GM23338 (cell line): ENCODE results near the gene PDGFRA. TPM values are rescaled to one million over a fixed set of nuclear protein-coding genes. Genes with fewer than 3 reads are reported as not detected.

Experiments used
- ATAC-seq: fragments of 200-7000 bp; cut with Tn5 transposase; 3 replicates; pipeline ENCODE4 v1.9.1; 2020
- DNase-seq: peaks from one replicate; pipeline ENCODE4 v3.0.0-alpha.2; 2015; ENCODE audit warnings: low spot score
- H2AFZ ChIP-seq: fragments of 200-600 bp; sonication (generic); 2 replicates; pipeline ENCODE4 v1.8.0; 2016; ENCODE audit warnings: antibody characterized with exemption, mild to moderate bottlenecking, moderate library complexity
- H3F3A ChIP-seq: fragments of 200-600 bp; sonication (generic); replicated peaks from 2 replicates; pipeline ENCODE4 v1.8.0; 2017; ENCODE audit warnings: antibody characterized with exemption, mixed run types, low read depth
- H3K27ac ChIP-seq: fragments of 200-600 bp; sonication (generic); 2 replicates; pipeline ENCODE4 v1.6.1; 2016; ENCODE audit warnings: low read depth
- H3K27me3 ChIP-seq: fragments of 200-600 bp; sonication (generic); 2 replicates; pipeline ENCODE4 v1.8.0; 2016; ENCODE audit warnings: mild to moderate bottlenecking, mixed run types, moderate library complexity; ENCODE audit not compliant: insufficient read depth
- H3K36me3 ChIP-seq: fragments of 200-600 bp; sonication (generic); 2 replicates; pipeline ENCODE4 v1.8.0; 2016; ENCODE audit warnings: mild to moderate bottlenecking; ENCODE audit not compliant: insufficient read depth
- H3K4me1 ChIP-seq: fragments of 200-600 bp; sonication (generic); 2 replicates; pipeline ENCODE4 v1.8.0; 2016; ENCODE audit warnings: mild to moderate bottlenecking, moderate library complexity; ENCODE audit not compliant: insufficient read depth
- H3K4me2 ChIP-seq: fragments of 200-600 bp; sonication (generic); 2 replicates; pipeline ENCODE4 v1.7.1; 2017; ENCODE audit warnings: mixed run types
- H3K4me3 ChIP-seq: fragments of 200-600 bp; sonication (generic); 2 replicates; pipeline ENCODE4 v1.6.1; 2016; ENCODE audit warnings: mixed run types
- H3K79me2 ChIP-seq: fragments of 200-600 bp; sonication (generic); replicated peaks from 2 replicates; pipeline ENCODE4 v1.8.0; 2017; ENCODE audit warnings: mild to moderate bottlenecking; ENCODE audit not compliant: insufficient read depth
- H3K9me2 ChIP-seq: fragments of 200-600 bp; sonication (generic); 2 replicates; pipeline ENCODE4 v1.8.0; 2017; ENCODE audit not compliant: insufficient read depth
- H4K20me1 ChIP-seq: fragments of 200-600 bp; sonication (generic); replicated peaks from 2 replicates; pipeline ENCODE4 v1.8.0; 2017; ENCODE audit warnings: mild to moderate bottlenecking; ENCODE audit not compliant: insufficient read depth
- H3K27ac Mint-ChIP-seq: 2 replicates; pipeline ENCODE4 v1.8.0; 2020; ENCODE audit warnings: inconsistent platforms, mild to moderate bottlenecking, moderate library complexity, mixed read lengths
- H3K27me3 Mint-ChIP-seq: 3 replicates; pipeline ENCODE4 v1.8.0; 2022; ENCODE audit warnings: low read depth, mild to moderate bottlenecking, moderate library complexity, mixed read lengths, inconsistent platforms; ENCODE audit not compliant: insufficient read depth, poor library complexity
- H3K36me3 Mint-ChIP-seq: 3 replicates; pipeline ENCODE4 v1.8.0; 2021; ENCODE audit warnings: low read depth, mild to moderate bottlenecking, inconsistent platforms, moderate library complexity, mixed read lengths
- H3K4me1 Mint-ChIP-seq: 3 replicates; pipeline ENCODE4 v1.8.0; 2020; ENCODE audit warnings: mild to moderate bottlenecking, inconsistent platforms, mixed read lengths
- H3K4me3 Mint-ChIP-seq: 3 replicates; pipeline ENCODE4 v1.8.0; 2021; ENCODE audit warnings: moderate library complexity, mild to moderate bottlenecking, inconsistent platforms, mixed read lengths
- H3K9me3 Mint-ChIP-seq: 3 replicates; pipeline ENCODE4 v1.8.0; 2020; ENCODE audit warnings: moderate library complexity, mild to moderate bottlenecking, inconsistent platforms, mixed read lengths
- CREB1 ChIP-seq: fragments of 250-450 bp; sonication (Bioruptor Pico); IDR thresholded peaks from 2 replicates; pipeline ENCODE4 v1.5.0; 2020; ENCODE audit warnings: low read depth, mild to moderate bottlenecking, moderate library complexity
- EZH2 ChIP-seq: fragments of 200-600 bp; sonication (generic); IDR thresholded peaks from one replicate; pipeline ENCODE4 v1.8.0; 2017; ENCODE audit warnings: antibody characterized with exemption, mild to moderate bottlenecking, low read depth; ENCODE audit not compliant: unreplicated experiment
- EZH2phosphoT487 ChIP-seq: fragments of 200-600 bp; sonication (generic); IDR thresholded peaks from one replicate; pipeline ENCODE4 v1.8.1; 2018; ENCODE audit warnings: antibody characterized with exemption; ENCODE audit not compliant: unreplicated experiment
- JUNB ChIP-seq: IDR thresholded peaks from one replicate; pipeline ENCODE4 v1.6.1; 2016; ENCODE audit warnings: antibody characterized with exemption; ENCODE audit not compliant: unreplicated experiment
- NANOG ChIP-seq: IDR thresholded peaks from 2 replicates; pipeline ENCODE4 v1.6.1; 2016; ENCODE audit warnings: antibody characterized with exemption, borderline replicate concordance
- POLR2AphosphoS5 ChIP-seq: IDR thresholded peaks from 2 replicates; pipeline ENCODE4 v1.6.1; 2016; ENCODE audit warnings: antibody characterized with exemption, low read depth
- REST ChIP-seq: IDR thresholded peaks from one replicate; pipeline ENCODE4 v1.6.1; 2018; ENCODE audit warnings: antibody characterized with exemption; ENCODE audit not compliant: unreplicated experiment
- STAT1 ChIP-seq: IDR thresholded peaks from one replicate; pipeline ENCODE4 v1.6.1; 2016; ENCODE audit warnings: antibody characterized with exemption; ENCODE audit not compliant: unreplicated experiment
- ZNF114 ChIP-seq: fragments of 250-450 bp; sonication (Bioruptor Pico); IDR thresholded peaks from 2 replicates; pipeline ENCODE4 v1.5.0; 2020; ENCODE audit warnings: mild to moderate bottlenecking, moderate library complexity
- ZNF331 ChIP-seq: fragments of 250-450 bp; sonication (Bioruptor Pico); IDR thresholded peaks from 2 replicates; pipeline ENCODE4 v1.5.0; 2020; ENCODE audit warnings: low read depth, mild to moderate bottlenecking, moderate library complexity
- ZNF462 ChIP-seq: fragments of 250-450 bp; sonication (Bioruptor Pico); IDR thresholded peaks from 2 replicates; pipeline ENCODE4 v1.5.0; 2020; ENCODE audit warnings: mild to moderate bottlenecking, moderate library complexity
- polyA plus RNA-seq: library from polyadenylated mRNA; unstranded; fragments of >200 nt; fragmentation: Nextera tagmentation; extraction: Ambion mirVana; gene quantifications from 2 replicates; pipeline ENCODE4 v1.2.1, GENCODE V29; 2016
- total RNA-seq: library from RNA; depleted of rRNA; stranded (reverse); fragments of >200 nt; shearing (Covaris generic); gene quantifications from 2 replicates; pipeline ENCODE4 v1.2.3, GENCODE V29; 2014
- TF ChIP-seq, protein P1 (sequence below), 2 experiments: fragments of 200-600 bp in 1 of 2; sonication (generic) in 1 of 2; conservative IDR thresholded peaks; 2 replicates each; pipeline versions ENCODE4 v1.5.1 to v1.6.1; 2016 to 2017; ENCODE audit warnings: antibody characterized with exemption in 2 of 2, low read depth in 2 of 2, mild to moderate bottlenecking in 2 of 2, moderate library complexity in 1 of 2
- TF ChIP-seq, protein P2 (sequence below): IDR thresholded peaks from 2 replicates; pipeline ENCODE4 v1.6.1; 2016; ENCODE audit warnings: antibody characterized with exemption

Gene PDGFRA
- total and polyA plus RNA-seq, 2 experiments from 2014 or later = 8.0 to 10.8 TPM

- Mint-ChIP-seq H3K4me3 (no peak overlapping the region), H3K27me3 (no peaks in the 10 kb centered on the region), H3K4me1 (no peaks in the 10 kb centered on the region), H3K27ac (no peak overlapping the region), H3K9me3 (no peaks in the 10 kb centered on the region; the same call in 2 of the 3 replicates), H3K36me3 (no peaks in the 10 kb centered on the region)
- Histone ChIP-seq H3K79me2 (no peaks in the 10 kb centered on the region), H3K4me1 (no peaks in the 10 kb centered on the region), H3K4me2 (no peak overlapping the region), H3K4me3 (no peak overlapping the region), H3K9me2 (no peaks in the 10 kb centered on the region), H3F3A (no peaks in the 10 kb centered on the region), H2AFZ (no peak overlapping the region), H4K20me1 (no peaks in the 10 kb centered on the region), H3K27me3 (no peaks in the 10 kb centered on the region), H3K27ac (no peak overlapping the region), H3K36me3 (no peaks in the 10 kb centered on the region)
- DNase-seq (no peak), ATAC-seq (no peak)
- no peak for TF ChIP-seq ZNF331
- TF ChIP-seq POLR2AphosphoS5 = no peak
- TF ChIP-seq CREB1 (CRISPR knock-in tag) = no peak
- TF ChIP-seq, protein P1, sequence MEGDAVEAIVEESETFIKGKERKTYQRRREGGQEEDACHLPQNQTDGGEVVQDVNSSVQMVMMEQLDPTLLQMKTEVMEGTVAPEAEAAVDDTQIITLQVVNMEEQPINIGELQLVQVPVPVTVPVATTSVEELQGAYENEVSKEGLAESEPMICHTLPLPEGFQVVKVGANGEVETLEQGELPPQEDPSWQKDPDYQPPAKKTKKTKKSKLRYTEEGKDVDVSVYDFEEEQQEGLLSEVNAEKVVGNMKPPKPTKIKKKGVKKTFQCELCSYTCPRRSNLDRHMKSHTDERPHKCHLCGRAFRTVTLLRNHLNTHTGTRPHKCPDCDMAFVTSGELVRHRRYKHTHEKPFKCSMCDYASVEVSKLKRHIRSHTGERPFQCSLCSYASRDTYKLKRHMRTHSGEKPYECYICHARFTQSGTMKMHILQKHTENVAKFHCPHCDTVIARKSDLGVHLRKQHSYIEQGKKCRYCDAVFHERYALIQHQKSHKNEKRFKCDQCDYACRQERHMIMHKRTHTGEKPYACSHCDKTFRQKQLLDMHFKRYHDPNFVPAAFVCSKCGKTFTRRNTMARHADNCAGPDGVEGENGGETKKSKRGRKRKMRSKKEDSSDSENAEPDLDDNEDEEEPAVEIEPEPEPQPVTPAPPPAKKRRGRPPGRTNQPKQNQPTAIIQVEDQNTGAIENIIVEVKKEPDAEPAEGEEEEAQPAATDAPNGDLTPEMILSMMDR (conservative IDR thresholded peaks at IDR 0.05; ENCODE audit: low read depth in 2 of 2) = no peak
- TF ChIP-seq ZNF462 (CRISPR knock-in tag) = no peak
- no peak for TF ChIP-seq ZNF114 (CRISPR knock-in tag)
- no peak for TF ChIP-seq REST
- TF ChIP-seq STAT1 = no peak
- TF ChIP-seq EZH2 = no peak
- no peak for TF ChIP-seq NANOG
- no peak for TF ChIP-seq JUNB
- no peak for TF ChIP-seq EZH2phosphoT487
- TF ChIP-seq, protein P2, sequence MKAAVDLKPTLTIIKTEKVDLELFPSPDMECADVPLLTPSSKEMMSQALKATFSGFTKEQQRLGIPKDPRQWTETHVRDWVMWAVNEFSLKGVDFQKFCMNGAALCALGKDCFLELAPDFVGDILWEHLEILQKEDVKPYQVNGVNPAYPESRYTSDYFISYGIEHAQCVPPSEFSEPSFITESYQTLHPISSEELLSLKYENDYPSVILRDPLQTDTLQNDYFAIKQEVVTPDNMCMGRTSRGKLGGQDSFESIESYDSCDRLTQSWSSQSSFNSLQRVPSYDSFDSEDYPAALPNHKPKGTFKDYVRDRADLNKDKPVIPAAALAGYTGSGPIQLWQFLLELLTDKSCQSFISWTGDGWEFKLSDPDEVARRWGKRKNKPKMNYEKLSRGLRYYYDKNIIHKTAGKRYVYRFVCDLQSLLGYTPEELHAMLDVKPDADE = no peak
These were observed 42.7 kb upstream of the PDGFRA start for GRCh38 chr4:54186371-54186770.
